ENCODE results near the gene COTL1. TPM values are rescaled to one million over a fixed set of nuclear protein-coding genes. Genes with fewer than 3 reads are reported as not detected.
A peak's percentile ranks its signal among the peaks of the same experiment; 100 is the strongest.
"Not testable (repeated sequence)": the region's sequence is repeated elsewhere in the genome, so short reads cannot be mapped to it uniquely, and the experiment has no call there.

COTL1 gene
- total and polyA plus RNA-seq, 2 experiments from 2014 or later: 144 to 370 TPM

DNA sequence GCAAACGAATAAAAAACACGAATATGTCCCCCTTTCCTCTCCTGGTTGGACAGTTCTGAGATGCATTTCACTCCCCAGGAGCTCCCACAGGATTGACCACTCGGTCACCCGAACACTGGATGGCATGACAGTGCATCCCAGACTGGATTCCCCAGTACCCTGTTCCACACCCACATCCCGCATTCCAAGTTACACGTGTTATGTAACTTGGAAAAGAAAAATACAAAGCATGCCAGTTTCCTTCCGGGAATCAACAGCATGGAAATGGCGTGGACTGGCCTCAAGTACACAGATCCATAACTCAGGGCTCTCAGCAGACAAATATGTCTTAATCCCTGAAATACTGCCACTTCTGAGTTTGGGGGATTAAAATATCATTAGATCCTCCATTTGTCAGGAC is 17.8 kb upstream of the COTL1 start:
- Histone ChIP-seq H3F3A (ENCODE audit: insufficient read depth) (no peaks in the 10 kb centered on the region), H3K27ac (no peak overlapping the region), H3K79me2 (ENCODE audit: insufficient read depth) (no peaks in the 10 kb centered on the region), H3K9ac (no peak overlapping the region), H3K4me3 (no peak overlapping the region), H3K27me3 (replicated peaks; ENCODE audit: insufficient read depth) (no peaks in the 10 kb centered on the region), H3K36me3 (ENCODE audit: low read depth) (no peaks in the 10 kb centered on the region), H3K9me2 (ENCODE audit: insufficient read depth) (no peaks in the 10 kb centered on the region), H3K4me2 (ENCODE audit: unreplicated experiment) (no peak overlapping the region), H4K20me1 (ENCODE audit: insufficient read depth) (no peaks in the 10 kb centered on the region), H2AFZ (0 out of 2 replicates have a peak overlapping the region, but pooled peaks have one; percentile 21), H3K4me1 (ENCODE audit: insufficient read depth) (no peaks in the 10 kb centered on the region), H3K9me3 (ENCODE audit: low read depth) (no peaks in the 10 kb centered on the region)
- WGBS, 2 experiments (ENCODE audit: low coverage in 1 of 2, low lambda C conversion rate in 2 of 2, missing lambda C conversion rate in 2 of 2): 11 to 15% methylated on average over 8 of the region's 8 CpGs
- TF ChIP-seq EZH2 (IDR thresholded peaks at IDR 0.05; ENCODE audit: insufficient read depth, poor library complexity, severe bottlenecking): no peak
- TF ChIP-seq EZH2phosphoT487 (IDR thresholded peaks at IDR 0.05; ENCODE audit: insufficient read depth, low read depth): no peak
- DNase-seq: no peak
- in situ Hi-C loops (cut with MboI): no loop called here

- Histone ChIP-seq H3K4me3 (no peak overlapping the region), H3K4me1 (ENCODE audit: insufficient read depth) (no peaks in the 10 kb centered on the region), H4K20me1 (ENCODE audit: insufficient read depth) (no peaks in the 10 kb centered on the region), H3K79me2 (ENCODE audit: insufficient read depth) (no peaks in the 10 kb centered on the region), H3K27me3 (replicated peaks; ENCODE audit: insufficient read depth) (no peaks in the 10 kb centered on the region), H3K9ac (no peak overlapping the region), H3F3A (ENCODE audit: insufficient read depth) (no peaks in the 10 kb centered on the region), H2AFZ (no peak overlapping the region), H3K4me2 (ENCODE audit: unreplicated experiment) (no peak overlapping the region), H3K9me3 (ENCODE audit: low read depth) (no peaks in the 10 kb centered on the region), H3K36me3 (ENCODE audit: low read depth) (no peaks in the 10 kb centered on the region), H3K27ac (no peak overlapping the region), H3K9me2 (ENCODE audit: insufficient read depth) (no peaks in the 10 kb centered on the region)
- in situ Hi-C loops (cut with MboI): no loop called here
- 93 to 97% methylated on average over 9 of the region's 9 CpGs for WGBS, 2 experiments (ENCODE audit: low coverage in 1 of 2, low lambda C conversion rate in 2 of 2, missing lambda C conversion rate in 2 of 2)
- DNase-seq: no peak
- TF ChIP-seq EZH2phosphoT487 (IDR thresholded peaks at IDR 0.05; ENCODE audit: insufficient read depth, low read depth): no peak
- no peak for TF ChIP-seq EZH2 (IDR thresholded peaks at IDR 0.05; ENCODE audit: insufficient read depth, poor library complexity, severe bottlenecking)
Measured at GRCh38 chr16:84633622-84634021, 15.7 kb upstream of the COTL1 start.

DNA sequence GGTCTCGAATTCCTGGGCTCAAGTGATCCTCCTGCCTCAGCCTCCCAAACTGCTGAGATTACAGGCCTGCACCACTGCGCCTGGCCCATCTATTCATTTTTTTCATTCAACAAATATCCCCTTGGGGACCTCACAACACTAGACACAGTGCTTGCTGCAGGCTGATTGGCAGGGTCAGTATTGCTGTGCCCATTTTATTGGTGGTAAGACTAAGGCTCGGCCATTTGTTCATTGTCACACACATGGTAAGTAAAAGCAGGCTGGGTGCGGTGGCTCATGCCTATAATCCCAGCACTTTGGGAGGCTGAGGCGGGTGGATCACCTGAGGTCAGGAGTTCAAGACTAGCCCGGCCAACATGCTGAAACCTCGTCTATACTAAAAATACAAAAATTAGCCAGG is 15.0 kb upstream of the COTL1 start:
- DNase-seq; H2AFZ ChIP-seq; H3K4me2 ChIP-seq (ENCODE audit: unreplicated experiment); in situ Hi-C loops (cut with MboI); H3K4me1 ChIP-seq (ENCODE audit: insufficient read depth); H3K36me3 ChIP-seq (ENCODE audit: low read depth); H3K9ac ChIP-seq; H3K79me2 ChIP-seq (ENCODE audit: insufficient read depth); H3K27me3 ChIP-seq (replicated peaks; ENCODE audit: insufficient read depth); H3K9me2 ChIP-seq (ENCODE audit: insufficient read depth); H4K20me1 ChIP-seq (ENCODE audit: insufficient read depth); H3K9me3 ChIP-seq (ENCODE audit: low read depth); H3F3A ChIP-seq (ENCODE audit: insufficient read depth); H3K4me3 ChIP-seq; H3K27ac ChIP-seq: not testable (repeated sequence)
- 95% methylated on average over 7 of the region's 7 CpGs for WGBS, 2 experiments (ENCODE audit: low coverage in 1 of 2, low lambda C conversion rate in 2 of 2, missing lambda C conversion rate in 2 of 2)

GRCh38 chr16:84631886-84632285 is 14.0 kb upstream of the COTL1 start:
- H3K36me3 ChIP-seq (ENCODE audit: low read depth): no peaks in the 10 kb centered on the region
- DNase-seq: no peak

DNA sequence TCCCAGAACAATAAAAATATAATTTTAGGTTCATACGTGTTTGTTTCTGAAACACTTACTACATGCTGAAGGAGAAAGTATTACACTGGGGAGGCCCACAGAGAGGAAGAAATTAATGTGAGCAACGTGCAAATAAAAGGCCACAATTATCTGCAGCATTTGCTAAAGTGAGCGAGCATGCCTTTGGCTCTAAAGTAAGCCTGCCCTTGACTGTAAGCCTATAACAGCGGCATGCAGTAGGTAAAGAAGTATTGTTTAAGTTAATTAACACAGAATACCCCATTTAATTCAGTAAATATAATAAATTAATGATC is 13.2 kb upstream of the COTL1 start:
- Histone ChIP-seq H3K9ac (no peak overlapping the region), H3K27ac (no peak overlapping the region), H3K27me3 (replicated peaks; ENCODE audit: insufficient read depth) (no peaks in the 10 kb centered on the region), H3K4me2 (ENCODE audit: unreplicated experiment) (no peak overlapping the region), H3K9me2 (ENCODE audit: insufficient read depth) (no peaks in the 10 kb centered on the region), H3K79me2 (ENCODE audit: insufficient read depth) (no peaks in the 10 kb centered on the region), H3F3A (ENCODE audit: insufficient read depth) (no peaks in the 10 kb centered on the region), H3K4me1 (ENCODE audit: insufficient read depth) (no peaks in the 10 kb centered on the region), H3K36me3 (ENCODE audit: low read depth) (no peaks in the 10 kb centered on the region), H4K20me1 (ENCODE audit: insufficient read depth) (no peaks in the 10 kb centered on the region), H2AFZ (no peak overlapping the region), H3K9me3 (ENCODE audit: low read depth) (no peaks in the 10 kb centered on the region), H3K4me3 (no peak overlapping the region)
- in situ Hi-C loops (cut with MboI): no loop called here
- no peak for DNase-seq
- 90 to 92% methylated on average over 4 of the region's 4 CpGs for WGBS, 2 experiments (ENCODE audit: low coverage in 1 of 2, low lambda C conversion rate in 2 of 2, missing lambda C conversion rate in 2 of 2)
- TF ChIP-seq EZH2 (IDR thresholded peaks at IDR 0.05; ENCODE audit: insufficient read depth, poor library complexity, severe bottlenecking): no peak
- TF ChIP-seq EZH2phosphoT487 (IDR thresholded peaks at IDR 0.05; ENCODE audit: insufficient read depth, low read depth): no peak

More at GRCh38 chr16:84631886-84632285, 14.0 kb upstream of the COTL1 start:
- H4K20me1 ChIP-seq (ENCODE audit: insufficient read depth): no peaks in the 10 kb centered on the region
- no peaks in the 10 kb centered on the region for H3K79me2 ChIP-seq (ENCODE audit: insufficient read depth)
- no peak overlapping the region for H3K27ac ChIP-seq
- H3K4me2 ChIP-seq (ENCODE audit: unreplicated experiment): no peak overlapping the region
- TF ChIP-seq EZH2 (IDR thresholded peaks at IDR 0.05; ENCODE audit: insufficient read depth, poor library complexity, severe bottlenecking) (no peak), EZH2phosphoT487 (IDR thresholded peaks at IDR 0.05; ENCODE audit: insufficient read depth, low read depth) (no peak)
- in situ Hi-C loops (cut with MboI): no loop called here
- H3K4me1 ChIP-seq (ENCODE audit: insufficient read depth): no peaks in the 10 kb centered on the region
- no peaks in the 10 kb centered on the region for H3K9me2 ChIP-seq (ENCODE audit: insufficient read depth)
- no peak overlapping the region for H3K4me3 ChIP-seq
- H3F3A ChIP-seq (ENCODE audit: insufficient read depth): no peaks in the 10 kb centered on the region
- no peaks in the 10 kb centered on the region for H3K9me3 ChIP-seq (ENCODE audit: low read depth)
- H2AFZ ChIP-seq: no peak overlapping the region
- WGBS, 2 experiments (ENCODE audit: low coverage in 1 of 2, low lambda C conversion rate in 2 of 2, missing lambda C conversion rate in 2 of 2): 83 to 85% methylated on average over 6 of the region's 6 CpGs
- no peaks in the 10 kb centered on the region for H3K27me3 ChIP-seq (replicated peaks; ENCODE audit: insufficient read depth)
- no peak overlapping the region for H3K9ac ChIP-seq
